OCI-M1 (cell line): Measurements from ENCODE around the gene QPCT.
"Not testable (repeated sequence)": the region's sequence is repeated elsewhere in the genome, so short reads cannot be mapped to it uniquely, and the experiment has no call there.

Experiments used
- DNase-seq: peaks from one replicate; lab custom pipeline; 2025; lab: John Stamatoyannopoulos, UW

The QPCT gene

DNA sequence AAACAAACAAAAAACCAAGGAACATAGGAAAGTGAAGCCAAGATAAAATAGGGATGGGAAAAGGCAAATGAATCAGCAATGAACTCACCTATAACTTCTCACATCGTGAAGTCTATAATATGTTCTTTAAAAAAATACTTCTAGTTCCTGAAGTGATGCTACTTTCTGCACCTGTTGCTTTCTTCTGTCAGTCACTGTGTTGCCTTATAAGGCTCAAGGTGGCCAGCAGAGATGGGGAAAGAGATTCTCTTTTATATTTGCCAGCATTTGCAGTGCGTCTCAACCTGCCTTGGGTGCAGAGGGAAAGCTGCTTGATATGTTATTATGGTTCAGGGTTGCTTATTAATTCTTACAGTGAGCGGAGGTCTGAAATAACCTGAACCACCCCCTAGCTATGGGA, 14.0 kb downstream of the QPCT start:
- no peak for DNase-seq

DNA sequence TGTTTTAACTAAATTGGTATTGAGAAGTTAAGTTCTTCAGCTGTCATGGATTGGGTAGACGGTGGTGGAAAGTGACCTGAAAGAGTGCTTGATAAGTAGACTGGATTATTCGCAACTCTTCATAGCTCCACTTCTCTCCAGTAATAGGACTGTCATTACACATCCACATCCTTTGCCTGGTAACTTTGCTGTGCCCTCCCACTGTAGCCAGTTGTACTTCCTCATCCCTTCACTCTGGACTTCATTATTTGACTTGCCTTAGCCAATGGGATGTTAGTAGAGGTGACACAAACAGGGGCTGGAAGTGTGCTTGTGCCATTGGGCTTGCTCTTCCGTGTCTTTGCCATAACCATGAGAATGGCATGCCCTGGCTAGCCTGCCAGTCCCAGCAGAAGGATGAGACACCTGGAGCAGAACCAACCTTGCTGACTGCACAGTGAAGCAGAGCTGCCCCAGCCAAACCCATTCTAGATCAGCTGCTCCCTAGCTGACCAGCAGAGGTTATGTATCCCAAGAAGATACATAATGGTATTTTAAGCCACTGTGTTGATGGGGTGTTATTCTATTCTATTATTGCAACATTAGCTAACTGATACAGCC, 16.9 kb downstream of the QPCT start:
- no peak for DNase-seq

DNA sequence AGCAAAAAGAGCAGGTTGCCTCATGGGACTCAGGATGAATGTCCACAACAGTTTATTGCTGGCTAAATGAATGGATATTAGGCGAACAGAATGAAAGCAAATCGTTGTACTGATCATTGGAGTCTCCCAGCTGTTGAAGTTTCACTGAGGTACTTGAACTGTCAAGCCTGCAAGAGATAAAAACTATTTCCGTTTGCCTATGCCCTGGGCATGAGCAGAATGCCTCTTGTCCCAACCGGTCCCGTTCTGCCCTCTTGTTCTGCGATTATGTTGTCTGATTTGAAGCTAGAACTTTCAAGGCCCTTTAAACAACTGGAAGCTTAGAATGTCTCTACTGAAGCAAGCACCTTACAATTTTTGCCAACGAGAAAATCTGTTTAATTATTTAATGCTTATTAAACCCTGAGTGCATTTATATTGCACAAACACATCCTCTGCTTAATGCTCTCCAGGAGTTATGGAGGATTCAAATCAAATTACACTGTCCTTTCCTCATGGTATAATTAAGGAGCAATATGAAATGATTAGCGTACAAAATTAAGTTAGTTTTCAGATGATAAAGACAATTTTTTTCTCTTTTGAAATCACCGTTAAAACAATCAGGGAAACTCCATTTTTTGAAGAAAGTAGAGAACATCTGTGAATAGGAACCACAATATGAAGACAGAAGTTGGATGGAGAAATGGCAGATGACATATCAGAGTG, 17.7 kb downstream of the QPCT start:
- DNase-seq: no peak

DNA sequence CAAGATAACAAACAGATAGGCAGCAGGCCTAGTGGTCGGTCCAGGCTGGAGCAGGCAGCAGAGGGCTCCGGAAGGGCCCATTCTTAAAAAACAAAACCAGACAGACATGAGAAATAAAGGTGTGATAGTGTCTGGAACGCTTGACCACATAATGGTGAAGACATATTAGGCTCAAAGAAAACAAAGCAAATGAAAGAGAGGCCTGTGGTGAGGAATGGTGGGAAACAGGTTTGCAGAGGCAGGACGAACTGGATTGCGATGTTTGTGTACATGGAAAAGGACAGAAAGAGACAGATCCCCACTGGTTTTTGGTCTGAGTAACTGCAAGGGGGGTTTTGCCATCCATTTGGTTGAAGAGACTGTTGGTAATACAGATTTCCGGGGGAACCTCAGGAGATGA, 19.9 kb downstream of the QPCT start:
- DNase-seq: no peak

DNA sequence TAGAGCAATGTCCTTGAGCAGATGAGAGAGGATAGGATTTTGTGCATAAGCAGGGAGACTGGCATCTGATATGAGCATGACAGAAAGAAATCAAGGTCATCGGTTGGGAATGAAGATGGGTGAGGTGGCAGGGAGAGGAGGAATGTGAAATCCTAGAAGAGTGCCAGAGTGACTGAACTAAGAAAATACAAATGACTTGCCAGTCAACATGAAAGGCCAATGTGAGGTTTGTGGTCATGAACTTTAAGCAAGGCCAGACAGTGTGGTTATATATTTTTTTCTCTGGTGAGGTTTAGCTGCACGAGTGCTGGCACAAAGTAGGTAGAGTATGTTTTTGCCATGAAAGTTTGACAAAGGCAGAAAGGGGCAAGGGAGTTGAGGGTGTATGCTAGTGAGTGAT, 21.2 kb downstream of the QPCT start:
- DNase-seq: no peak

DNA sequence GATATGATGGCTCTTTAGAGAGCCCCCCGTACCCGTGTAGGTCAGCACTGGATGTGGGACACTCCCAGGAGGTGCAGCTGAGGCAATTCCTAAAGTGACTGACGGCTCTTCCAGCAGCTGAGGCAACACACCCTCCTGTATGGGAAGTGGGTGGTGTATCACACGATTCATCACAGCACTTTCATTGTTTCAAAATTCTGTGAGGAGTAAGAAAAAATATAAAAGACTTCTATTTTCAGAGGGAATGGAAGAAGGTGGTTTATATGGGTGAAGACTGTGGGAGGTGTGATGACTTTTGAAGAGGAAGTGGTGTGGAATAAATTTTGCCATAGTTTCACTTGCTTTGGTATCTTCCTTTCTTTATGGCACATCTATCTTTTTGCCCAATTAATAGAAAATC, 22.3 kb downstream of the QPCT start:
- no peak for DNase-seq

DNA sequence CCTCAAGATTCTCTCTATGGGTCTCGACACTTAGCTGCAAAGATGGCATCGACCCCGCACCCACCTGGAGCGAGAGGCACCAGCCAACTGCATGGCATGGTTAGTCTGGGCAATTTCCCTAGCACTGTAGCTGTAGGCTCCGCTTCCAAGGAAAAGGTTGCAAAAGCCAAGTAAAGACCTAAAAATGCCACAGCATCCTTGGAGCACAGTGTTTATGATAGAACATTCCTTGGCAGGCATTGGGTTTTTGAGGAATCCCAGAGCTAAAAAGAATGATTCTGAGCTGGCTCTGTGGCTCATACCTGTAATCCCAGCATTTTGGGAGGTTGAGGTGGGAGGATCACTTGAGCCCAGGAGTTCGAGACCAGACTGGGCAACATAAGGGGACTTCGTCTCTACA, 22.9 kb downstream of the QPCT start:
- no peak for DNase-seq

DNA sequence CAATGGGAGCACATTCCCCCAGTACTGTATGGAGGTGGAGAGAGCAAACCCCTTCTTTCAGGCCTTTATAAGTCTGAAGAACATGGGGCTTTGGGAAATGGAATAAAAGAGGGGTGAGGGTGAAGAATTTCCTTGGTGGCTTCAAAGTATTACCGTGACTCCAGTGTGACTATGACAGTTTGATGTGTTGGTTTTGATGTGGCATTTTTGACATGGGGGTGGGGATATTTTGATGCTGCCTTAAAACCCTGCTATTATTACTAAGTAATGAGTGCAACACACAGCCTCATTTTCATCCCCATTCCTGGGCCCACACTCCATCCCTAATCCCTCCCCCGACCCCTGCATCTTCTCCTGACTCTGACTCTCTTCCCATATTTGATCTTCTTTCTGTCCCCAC, 23.6 kb downstream of the QPCT start:
- DNase-seq: no peak

DNA sequence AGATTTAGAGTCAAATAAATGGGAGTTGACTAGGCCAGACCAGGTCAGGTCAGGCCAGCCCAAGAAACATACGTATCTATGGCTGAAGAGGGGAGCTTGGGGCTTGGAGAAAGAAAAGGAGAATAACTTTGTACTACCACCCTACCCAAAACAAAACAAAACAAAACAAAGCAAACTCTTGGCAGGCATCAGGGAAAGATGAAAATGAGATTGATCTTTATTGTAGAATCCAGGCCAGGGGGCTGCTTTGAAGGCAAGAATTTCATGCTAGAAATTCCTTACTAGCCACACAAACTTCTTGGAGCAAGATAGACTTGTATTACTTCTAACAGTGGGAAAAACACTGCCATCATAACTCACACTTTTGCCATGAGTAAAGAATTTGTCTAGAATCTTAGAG, 26.2 kb downstream of the QPCT start:
- DNase-seq: no peak

DNA sequence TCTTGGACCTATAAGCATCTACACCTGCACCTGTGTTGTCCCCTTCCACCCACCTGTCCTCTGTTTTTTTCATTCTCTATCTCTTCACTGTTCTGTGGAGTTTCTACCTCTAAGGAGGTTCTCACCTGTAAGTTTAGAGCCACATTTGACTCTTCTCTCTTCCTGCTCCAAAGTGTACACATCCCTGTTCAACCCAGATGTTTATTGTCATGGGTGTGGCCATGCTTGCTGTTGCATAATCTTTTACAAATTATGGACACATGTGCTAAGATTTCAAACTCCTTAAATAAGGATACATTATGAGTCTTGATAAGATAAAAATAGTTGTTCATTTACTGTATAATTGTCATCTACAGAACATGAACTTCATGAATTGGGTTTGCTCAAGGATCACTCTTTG, 27.6 kb downstream of the QPCT start:
- no peak for DNase-seq

DNA sequence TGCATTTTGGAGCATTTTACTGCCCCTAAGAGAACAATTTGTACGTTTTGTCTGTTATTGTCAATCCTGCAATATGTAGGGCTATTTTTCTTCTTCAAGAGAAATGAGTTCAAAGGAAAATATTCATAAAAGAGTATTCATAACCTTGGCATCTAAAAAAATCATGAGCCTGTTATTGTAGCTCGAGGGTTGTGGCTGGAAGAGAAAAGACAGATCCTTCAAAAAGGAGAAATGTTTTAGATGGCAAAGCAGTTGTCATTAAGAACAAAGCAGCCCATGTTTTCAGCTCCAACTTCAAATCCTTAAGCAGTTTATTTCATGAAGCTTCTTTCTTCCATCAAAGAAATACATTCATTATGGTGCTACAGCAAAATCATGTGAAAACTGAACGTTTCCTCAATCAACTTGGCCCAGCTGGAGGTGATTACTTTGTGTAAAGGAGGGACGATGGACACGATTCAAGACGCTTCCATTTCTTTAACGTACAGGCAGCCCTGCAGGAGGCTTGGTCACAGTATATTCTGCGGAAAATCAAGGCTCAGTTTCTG, 31.4 kb downstream of the QPCT start:
- DNase-seq: no peak

DNA sequence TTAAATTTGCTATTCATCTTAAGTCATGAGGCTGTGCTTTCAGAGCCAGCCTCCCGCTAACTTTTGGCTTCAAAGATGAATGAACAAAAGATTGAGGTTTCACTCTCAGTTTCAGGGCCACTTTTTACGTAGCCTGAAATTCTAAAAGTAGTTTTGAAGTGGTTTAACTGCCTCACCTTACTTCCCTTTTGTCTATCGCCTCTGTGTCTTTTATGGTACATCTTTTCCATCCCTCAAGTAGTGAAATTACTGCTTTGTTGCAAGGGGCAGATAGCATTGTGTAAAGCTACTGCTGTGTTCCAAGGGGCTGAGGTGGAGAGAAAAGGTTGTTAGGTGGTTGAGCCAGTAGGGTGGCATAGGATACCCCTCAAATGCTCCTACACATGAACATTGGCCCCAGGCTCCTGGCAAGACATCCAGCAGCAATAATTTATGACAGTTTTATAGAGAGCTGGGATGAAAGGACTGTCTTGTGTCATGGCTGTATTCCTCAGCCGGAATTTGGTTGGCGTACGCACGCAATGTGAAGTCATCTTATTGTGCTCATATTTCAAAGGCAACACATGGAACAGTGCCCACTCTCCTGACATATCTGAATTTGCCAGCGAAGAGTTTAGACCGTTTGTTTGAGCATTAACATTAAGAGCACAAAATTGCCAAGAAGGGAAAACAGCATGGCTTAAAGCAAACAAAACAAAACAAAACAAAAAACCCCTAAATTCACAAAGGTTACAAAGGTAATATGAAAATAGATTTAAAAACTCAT, 32.2 kb downstream of the QPCT start:
- DNase-seq: no peak

DNA sequence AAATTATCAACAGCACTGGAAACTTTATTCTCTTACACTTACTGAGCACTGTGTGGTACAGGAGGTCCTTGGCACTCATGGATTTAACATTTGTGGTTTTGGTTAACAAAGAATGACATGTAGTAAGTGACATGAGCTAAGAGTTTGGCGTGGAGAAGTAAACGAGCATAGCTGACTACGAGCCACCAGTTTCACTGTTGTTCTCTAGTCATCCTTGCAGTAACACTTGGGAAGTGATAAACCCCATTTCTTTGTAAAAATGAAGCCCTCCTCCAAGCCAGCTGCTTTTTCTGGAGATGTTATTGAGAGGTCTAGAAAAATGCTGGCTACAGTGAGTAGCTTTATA, 32.7 kb downstream of the QPCT start:
- peak; percentile 21 for DNase-seq

DNA sequence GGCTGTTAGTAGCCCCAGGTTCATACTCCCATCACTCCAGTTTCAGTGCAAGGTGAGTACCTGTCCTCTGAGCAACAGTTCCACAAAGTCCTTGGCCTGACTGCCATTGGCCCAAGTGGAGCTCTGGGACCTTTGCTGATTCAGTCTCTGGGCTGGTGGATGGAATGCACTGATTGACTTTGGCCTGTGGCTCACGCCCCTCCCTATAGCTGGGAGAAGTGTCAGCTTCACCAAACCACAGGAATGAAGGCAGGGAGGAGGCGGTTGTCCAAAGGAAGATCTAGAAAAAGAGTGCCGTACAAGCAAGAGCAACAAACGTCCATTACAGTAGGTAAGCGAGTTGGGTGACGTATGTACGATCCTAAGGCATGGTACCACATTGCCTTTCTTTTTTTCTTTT, 34.0 kb downstream of the QPCT start:
- no peak for DNase-seq

DNA sequence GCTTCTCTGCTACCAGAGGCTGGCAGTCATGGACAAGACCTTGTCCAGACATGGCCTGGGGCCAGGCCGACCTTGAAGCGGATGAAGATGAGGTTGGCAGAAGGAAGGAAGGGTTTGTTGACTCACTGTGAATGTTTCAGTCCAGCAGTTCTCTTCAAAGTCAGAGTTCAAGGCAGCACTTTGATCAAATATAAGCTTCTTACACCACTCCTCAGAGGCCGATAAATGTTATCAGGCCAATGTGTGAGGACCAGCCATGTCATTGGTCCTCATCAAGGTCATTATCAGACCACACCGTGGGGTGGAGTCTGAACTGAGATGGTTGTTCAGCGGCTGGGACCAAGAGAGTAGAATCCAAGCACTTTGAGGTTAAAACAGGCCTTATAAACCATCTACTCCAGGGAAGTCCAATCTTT, 35.5 kb downstream of the QPCT start:
- no peak for DNase-seq

DNA sequence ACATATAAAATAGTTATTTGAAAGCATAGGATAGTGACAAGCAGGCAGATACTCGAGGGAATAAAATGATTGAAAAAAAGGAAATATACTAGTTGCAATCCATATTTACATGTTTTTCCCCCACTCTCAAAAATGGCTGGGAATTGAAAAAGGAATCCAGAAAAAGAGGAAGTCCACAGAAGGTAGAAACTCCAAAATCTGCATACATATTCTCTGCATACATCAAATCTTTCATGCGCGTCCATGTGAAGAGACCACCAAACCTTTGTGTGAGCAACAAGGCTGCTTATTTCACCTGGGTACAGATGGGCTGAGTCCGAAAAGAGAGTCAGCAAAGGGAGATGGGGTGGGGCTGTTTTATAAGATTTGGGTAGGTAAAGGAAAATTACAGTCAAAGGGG, 36.4 kb downstream of the QPCT start:
- not testable (repeated sequence) for DNase-seq

DNA sequence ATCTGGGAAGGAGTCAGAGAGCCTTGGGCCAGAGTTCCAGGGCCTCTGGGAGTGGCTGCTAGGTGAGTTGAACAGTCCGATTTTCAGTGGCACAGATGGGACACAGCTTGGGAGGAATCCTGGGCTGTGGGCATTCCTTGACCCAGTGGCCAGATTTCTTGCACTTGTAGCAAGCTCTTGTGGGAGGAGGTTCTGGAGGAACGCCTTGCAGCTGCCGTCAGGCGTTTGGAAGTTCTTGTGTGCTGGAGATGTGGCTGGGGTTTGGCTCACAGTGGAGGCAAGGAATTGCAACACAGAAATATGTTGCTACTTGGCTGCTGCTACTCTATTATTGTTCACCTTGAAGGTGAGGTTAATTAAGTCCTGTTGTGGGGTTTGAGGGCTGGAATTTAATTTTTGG, 39.8 kb downstream of the QPCT start:
- DNase-seq: not testable (repeated sequence)

DNA sequence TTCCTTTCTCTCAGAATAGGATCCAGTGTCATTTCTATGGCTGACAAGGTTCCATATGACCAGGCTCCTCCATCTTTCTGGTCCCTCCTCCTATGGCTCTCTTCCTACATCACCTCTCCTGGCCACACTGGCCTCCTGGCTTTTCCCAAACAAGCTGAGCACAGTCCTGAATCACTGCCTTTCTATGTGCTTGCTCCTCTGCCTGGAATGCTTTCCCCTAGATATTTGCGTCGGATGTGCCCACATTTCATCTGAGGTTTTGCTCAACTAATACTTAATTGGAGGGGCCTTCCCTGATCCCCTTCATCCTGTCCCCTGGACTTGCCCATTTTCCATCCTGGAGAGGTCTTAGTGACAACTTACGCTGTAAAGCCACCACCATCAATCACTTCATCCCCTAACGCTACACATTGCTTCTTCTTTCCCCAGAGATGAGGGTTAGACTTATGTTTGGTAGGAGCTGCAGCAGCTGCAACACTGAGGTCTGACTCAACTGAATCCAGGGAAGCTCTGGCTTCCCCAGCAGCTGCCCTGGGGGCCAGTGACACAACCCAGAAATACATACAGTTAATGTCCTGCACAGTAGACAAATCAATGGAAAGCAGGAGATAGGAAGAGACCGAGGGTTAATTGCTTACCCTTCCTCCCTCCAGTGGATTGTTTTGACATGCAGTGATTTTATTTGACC, 42.9 kb downstream of the QPCT start:
- DNase-seq: no peak

DNA sequence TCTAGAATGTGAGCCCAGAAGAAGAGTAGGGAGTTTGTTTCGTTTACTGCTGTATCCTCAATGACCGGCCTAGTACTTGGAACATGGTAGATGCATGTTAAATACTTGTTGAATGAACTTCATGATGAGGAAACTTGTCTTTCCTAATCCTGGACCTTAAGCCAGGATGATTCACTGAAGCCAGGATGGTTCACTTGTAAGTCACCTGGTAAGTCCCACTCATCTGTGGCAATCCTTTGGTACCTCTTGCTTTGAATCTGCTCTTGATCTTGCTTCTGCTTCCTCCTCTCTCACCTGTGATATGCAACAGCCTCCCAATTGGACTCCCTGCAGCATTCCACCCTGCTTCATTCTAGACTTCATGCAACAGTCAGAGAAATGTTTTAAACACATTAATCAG, 43.6 kb downstream of the QPCT start:
- DNase-seq: no peak

DNA sequence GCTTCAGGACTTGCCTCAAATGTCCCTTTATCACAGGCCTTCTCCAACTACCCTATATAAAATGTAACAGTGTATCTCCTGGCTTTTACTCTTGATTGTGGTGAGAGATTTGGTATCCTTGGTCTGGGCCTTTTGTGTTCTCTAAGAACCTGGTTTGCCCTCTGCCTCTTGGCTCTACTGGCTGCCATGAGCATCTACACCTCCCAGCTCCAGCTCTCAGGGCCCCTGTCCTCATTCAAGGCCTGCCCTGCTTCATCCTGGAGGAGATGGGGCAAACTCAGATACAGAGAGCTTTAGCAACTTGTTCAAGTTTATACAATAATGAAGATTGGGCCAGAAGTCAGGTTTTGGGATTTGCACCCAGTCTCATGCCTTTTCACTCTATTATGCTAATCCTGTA, 45.0 kb downstream of the QPCT start:
- no peak for DNase-seq

DNA sequence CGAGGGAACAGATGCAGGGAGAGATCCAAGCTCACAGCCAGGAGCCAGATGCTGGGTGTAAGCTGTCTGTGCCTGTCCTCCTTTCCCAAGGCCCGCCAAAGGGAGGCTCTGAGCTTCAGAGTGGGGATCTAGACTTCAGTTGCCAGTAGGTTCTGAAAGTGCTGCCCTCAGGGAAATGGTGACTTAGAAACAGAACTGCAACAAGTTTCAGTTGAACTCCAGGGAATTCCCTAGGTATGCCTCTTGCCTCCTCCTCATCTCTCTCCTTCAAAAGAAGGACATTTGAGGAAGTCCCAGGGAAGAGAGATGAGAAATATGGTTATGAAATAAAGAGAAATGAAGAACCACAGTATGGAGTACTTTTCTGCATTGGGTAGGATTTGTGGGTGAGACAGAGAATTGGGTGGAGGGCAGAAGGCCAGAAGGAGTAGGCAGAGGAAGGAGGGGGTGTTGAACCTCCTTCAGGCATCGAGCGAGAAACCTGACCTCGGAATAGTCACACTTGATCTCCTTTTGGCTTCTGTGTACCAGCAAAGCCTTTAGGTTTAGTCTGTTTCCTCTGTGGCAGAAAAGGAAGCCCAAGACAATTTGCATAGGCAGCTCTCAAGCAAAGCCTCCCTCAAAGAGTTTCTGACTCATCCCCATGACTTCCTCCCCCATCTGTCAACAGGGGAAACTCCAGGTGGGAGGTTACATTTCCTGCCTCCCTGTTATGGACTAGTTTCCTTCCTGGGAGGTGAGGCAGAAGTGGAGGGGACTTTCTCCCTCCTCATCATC, 45.7 kb downstream of the QPCT start:
- DNase-seq: peak; percentile 46

DNA sequence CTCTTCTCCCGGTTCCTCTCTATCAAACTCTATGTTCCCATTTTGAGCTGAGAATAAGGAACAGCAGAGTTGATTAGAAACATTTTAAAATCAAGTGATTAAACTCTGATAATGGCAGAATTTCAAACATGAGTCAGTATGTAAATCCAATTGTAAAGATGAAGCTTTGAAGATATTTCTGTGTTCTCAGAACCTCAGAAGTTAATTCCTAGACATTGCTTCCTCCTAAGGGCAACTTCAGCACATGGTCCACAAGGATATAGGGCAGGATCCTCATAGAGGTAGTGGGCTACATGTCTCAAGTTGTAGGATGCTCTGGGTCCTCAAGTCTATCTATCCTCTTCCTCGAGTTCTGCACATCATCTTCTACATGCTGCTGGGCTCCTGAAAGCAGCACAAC, 46.3 kb downstream of the QPCT start:
- DNase-seq: no peak
